Dedifferentiated amniotic fluid mesenchymal stem cell (primary cell): ENCODE results near the gene ANKRD28.
"Not testable (repeated sequence)": the region's sequence is repeated elsewhere in the genome, so short reads cannot be mapped to it uniquely, and the experiment has no call there.

ENCODE experiments used
- DNase-seq: peaks from one replicate; pipeline ENCODE4 v3.0.0-alpha.2; 2016; ENCODE audit errors: extremely low spot score

Gene ANKRD28

GRCh38 chr3:15771444-15771843 is 26.3 kb downstream of the ANKRD28 start:
- DNase-seq = no peak

- DNase-seq = no peak
These were observed 28.4 kb downstream of the ANKRD28 start for GRCh38 chr3:15769256-15769915.

- DNase-seq = peak; percentile 93
These were observed 29.1 kb downstream of the ANKRD28 start for GRCh38 chr3:15768421-15769255.

- no peak for DNase-seq
These were observed 31.4 kb downstream of the ANKRD28 start for GRCh38 chr3:15766406-15766805.

- DNase-seq = no peak
These were observed 39.5 kb downstream of the ANKRD28 start for GRCh38 chr3:15758295-15758694.

- no peak for DNase-seq
These were observed 40.0 kb downstream of the ANKRD28 start for GRCh38 chr3:15757824-15758223.

GRCh38 chr3:15756505-15756904 is 41.3 kb downstream of the ANKRD28 start:
- DNase-seq = no peak

GRCh38 chr3:15755780-15756179 is 42.0 kb downstream of the ANKRD28 start:
- no peak for DNase-seq

GRCh38 chr3:15755181-15755580 is 42.6 kb downstream of the ANKRD28 start:
- no peak for DNase-seq

GRCh38 chr3:15754047-15754446 is 43.7 kb downstream of the ANKRD28 start:
- no peak for DNase-seq

- DNase-seq = no peak
These were observed 44.6 kb downstream of the ANKRD28 start for GRCh38 chr3:15753056-15753710.

- DNase-seq = no peak
These were observed 46.9 kb downstream of the ANKRD28 start for GRCh38 chr3:15750879-15751278.

GRCh38 chr3:15750143-15750542 is 47.6 kb downstream of the ANKRD28 start:
- no peak for DNase-seq

GRCh38 chr3:15745896-15746295 is 51.9 kb downstream of the ANKRD28 start:
- not testable (repeated sequence) for DNase-seq

- no peak for DNase-seq
These were observed 53.6 kb downstream of the ANKRD28 start for GRCh38 chr3:15744176-15744575.

- no peak for DNase-seq
These were observed 54.2 kb downstream of the ANKRD28 start for GRCh38 chr3:15743587-15744009.

GRCh38 chr3:15742236-15742635 is 55.5 kb downstream of the ANKRD28 start:
- DNase-seq = not testable (repeated sequence)

- DNase-seq = not testable (repeated sequence)
These were observed 59.2 kb downstream of the ANKRD28 start for GRCh38 chr3:15738616-15739005.

GRCh38 chr3:15731024-15731423 is 66.8 kb downstream of the ANKRD28 start:
- DNase-seq = no peak

GRCh38 chr3:15728766-15729165 is 69.0 kb downstream of the ANKRD28 start:
- peak; percentile 50 for DNase-seq

GRCh38 chr3:15726881-15727280 is 70.9 kb downstream of the ANKRD28 start:
- DNase-seq = no peak

GRCh38 chr3:15726043-15726442 is 71.7 kb downstream of the ANKRD28 start:
- peak; percentile 40 for DNase-seq

- no peak for DNase-seq
These were observed 73.3 kb downstream of the ANKRD28 start for GRCh38 chr3:15724446-15724845.
